HG03439 (cell line): ENCODE data around the gene ATP6V1D.
"Not testable (repeated sequence)": the region's sequence is repeated elsewhere in the genome, so short reads cannot be mapped to it uniquely, and the experiment has no call there.

Source experiments
- ATAC-seq: cut with Tn5 transposase; IDR thresholded peaks from one replicate; pipeline ENCODE4 v1.9.1; 2021; ENCODE audit warnings: mild to moderate bottlenecking, moderate library complexity; ENCODE audit not compliant: unreplicated experiment

Gene ATP6V1D

DNA sequence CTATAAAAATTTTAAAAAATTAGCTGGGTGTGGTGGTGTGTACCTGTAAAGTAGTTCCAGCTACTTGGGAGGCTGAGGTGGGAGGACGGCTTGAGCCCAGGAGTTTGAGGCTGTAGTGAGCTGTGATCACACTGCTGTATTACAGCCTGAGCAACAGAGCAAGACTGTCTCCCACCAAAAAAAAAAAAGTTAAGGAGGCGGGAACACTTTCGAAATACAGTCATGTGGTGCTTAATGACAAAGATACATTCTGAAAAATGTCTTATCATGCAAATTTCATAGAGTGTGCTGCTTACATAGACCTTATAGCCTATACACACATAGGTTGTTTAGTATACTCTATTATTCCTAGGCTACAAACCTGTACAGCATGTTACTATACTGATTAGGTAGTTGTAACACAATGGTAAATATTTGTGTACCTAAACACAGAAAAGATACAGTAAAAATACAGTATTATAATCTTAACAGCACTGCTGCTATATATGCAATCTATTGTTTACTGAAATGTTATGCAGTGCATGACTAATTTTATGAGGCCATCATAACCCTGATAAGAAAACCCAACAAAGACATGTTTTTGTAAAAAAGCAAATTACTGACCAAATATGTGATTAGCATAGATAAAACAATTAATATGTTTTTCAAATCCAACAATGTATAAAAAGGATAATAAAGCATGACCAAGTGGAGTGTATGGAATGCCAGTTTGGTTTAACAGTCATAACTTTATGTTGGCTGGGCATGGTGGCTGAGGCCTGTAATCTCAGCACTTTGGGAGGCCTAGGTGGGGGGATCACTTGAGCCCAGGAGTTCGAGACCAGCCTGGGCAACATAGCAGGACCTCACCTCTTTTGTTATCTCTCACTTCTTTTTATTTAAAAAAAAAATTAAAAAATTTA, 11.9 kb upstream of the ATP6V1D start:
- no peak for ATAC-seq

DNA sequence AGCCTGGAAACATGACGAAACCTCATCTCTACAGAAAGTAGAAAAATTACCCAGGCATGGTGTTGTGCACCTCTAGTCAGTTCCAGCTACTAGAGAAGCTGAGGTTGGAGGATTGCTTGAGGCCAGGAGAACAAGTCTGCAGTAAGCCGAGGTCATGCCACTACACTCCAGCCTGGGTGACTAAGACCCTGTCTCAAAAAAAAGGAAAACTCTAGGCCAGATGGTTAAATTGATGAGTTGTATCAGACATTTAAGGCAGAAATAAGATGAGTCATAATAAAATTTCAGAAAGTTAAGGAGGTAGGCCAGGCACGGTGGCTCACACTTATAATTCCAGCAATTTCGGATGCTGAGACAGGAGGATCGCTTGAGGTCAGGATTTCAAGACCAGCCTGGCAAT, 11.2 kb upstream of the ATP6V1D start:
- ATAC-seq, result no peak

- no peak for ATAC-seq
Observed at GRCh38 chr14:67365476-67365875, 5.9 kb upstream of the ATP6V1D start.

DNA sequence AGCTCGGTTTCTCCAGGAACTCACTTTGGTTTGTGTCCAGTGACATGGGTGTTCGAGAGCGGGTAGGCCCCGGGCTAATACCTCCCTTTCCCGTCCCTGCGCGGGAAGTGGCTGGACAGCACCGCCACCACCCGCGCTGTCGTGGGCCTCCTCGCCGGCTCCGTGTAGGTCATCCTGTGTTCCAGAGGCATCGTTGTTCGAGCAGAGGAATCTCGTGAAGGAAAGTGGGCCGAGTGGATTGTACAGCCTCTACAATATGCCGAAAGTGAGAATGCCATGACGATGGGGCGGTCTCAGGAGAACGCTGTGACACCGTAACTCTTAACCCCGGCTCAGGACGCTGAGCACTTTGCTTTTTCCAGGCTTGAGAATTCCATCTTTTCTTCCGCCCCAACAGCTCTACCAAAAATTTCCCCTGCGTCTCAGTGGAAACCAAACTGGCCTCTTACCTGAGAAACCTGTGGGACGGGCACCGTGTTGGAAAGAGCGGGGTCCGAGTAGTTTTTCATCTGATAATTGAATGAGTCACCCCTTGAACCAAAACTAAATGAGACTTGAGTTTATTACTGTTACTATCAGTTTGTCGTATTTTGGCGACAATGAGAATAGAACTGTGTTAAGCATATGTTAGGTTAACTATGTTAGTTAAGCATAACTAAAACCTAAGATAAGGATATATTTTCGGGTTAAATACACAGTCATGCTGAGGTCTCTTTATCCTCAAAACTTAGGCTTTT, 1.0 kb upstream of the ATP6V1D start:
- ATAC-seq, result peak; percentile 26

- peak; percentile 0 for ATAC-seq
Observed at GRCh38 chr14:67358924-67359774, 455 bp downstream of the ATP6V1D start.

- no peak for ATAC-seq
Observed at GRCh38 chr14:67357969-67358354, 1.6 kb downstream of the ATP6V1D start.

DNA sequence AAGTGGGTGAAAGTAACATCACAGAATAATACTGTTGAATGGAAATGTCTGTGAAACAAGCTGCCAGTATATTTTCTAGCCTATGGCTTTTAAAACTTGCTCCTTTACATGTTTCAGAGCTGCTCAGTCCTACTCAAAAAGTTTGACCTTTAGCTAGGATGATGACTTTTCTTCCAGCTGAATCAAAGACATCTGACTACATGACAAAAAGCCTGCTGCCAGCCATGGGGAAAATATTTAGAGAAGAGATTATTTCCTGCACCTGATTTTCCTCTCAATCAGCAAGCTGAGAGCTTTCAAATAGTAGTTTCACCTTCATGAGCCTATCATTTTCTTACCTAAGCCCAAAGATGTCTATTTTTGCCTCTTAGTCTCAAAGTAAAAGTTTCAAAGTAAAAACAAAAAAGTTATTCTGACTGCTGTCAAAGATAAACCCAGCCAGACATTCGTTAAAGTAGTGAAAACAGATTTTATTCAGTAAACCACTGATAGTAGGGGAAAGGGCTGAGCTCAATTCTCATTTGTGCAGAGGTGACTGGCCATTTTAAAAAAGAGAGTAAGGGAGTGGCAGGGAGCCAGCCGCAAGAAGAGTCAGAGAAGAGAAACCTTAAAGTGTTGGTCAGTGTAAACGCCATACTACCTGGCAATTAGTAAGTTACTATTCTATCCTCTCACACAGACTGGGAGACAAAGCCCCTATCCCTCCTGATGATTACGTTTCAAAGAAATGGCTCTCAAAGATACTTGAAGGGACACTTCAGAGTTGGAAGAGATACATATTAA, 2.2 kb downstream of the ATP6V1D start:
- no peak for ATAC-seq

GRCh38 chr14:67352055-67352454, 7.5 kb downstream of the ATP6V1D start:
- no peak for ATAC-seq

GRCh38 chr14:67345583-67345982, 14.0 kb downstream of the ATP6V1D start:
- no peak for ATAC-seq

DNA sequence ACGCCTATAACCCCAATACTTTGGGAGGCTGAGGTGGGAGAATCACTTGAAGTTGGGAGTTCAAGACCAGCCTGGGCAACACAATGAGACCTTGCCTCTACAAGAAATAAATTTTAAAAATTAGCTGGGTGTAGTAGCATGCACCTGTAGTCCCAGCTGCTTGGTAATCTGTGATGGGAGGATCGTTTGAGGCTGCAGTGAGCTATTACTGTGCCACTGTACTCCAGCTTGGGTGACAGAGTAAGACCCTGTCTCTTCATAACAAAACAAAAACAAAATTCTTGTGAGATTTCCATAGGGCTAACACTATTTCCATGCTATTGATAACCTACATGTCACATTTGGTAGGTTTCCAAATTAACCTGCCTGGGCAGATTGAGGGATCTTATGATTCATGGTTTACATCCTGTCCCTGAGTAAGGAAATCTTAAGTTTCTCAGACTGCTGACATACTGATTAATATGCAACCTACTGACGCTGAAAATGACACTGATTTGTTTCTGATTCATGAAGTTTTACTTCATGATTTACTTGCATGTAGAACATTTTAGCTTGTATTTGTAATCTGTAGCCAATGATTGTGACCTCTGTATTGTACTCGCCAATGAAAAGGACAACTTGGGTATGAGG, 15.9 kb downstream of the ATP6V1D start:
- ATAC-seq, result no peak

- ATAC-seq, result not testable (repeated sequence)
Observed at GRCh38 chr14:67341231-67341630, 18.4 kb downstream of the ATP6V1D start.

- ATAC-seq, result no peak
Observed at GRCh38 chr14:67335781-67336180, 23.8 kb downstream of the ATP6V1D start.

GRCh38 chr14:67332468-67332867, 27.1 kb downstream of the ATP6V1D start:
- ATAC-seq, result no peak

- no peak for ATAC-seq
Observed at GRCh38 chr14:67331368-67332125, 28.1 kb downstream of the ATP6V1D start.

- not testable (repeated sequence) for ATAC-seq
Observed at GRCh38 chr14:67329666-67330065, 29.9 kb downstream of the ATP6V1D start.

DNA sequence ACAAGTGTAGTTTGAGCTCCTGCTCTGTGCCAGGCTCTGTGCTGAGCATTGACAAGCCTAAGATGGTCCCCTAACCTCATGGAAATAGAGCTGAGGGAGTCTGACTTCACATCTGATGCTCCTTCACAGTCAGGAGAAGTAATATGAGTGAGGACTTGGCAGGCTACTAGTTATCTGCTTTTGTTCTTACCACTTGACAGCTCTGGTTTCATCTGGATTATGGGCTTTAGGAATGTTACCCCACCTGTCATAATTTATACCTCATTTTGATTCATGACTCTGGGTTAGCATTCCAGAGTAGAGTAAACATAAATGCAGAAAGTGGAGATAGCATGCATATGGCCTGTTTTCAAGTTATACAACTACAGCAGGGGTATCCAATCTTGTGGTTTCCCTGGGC, 40.5 kb downstream of the ATP6V1D start:
- ATAC-seq, result no peak

- no peak for ATAC-seq
Observed at GRCh38 chr14:67317822-67318221, 41.8 kb downstream of the ATP6V1D start.

DNA sequence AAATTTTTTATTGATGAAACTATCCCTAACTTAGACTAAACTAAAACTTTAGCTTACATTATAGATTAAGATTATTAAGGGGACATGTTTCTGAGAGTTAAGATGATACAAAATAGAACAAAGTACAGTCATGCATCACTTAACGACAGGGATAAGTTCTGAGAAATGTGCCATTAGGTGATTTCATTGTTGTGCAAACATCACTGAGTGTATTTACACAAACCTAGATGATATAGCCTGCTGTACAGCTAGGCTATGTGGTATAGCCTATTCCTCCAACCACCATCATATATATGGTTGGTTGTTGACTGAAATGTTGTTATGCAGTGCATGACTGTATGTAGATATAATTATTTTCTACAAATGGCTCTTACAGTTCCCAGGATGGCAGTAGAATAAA, 46.5 kb downstream of the ATP6V1D start:
- no peak for ATAC-seq

DNA sequence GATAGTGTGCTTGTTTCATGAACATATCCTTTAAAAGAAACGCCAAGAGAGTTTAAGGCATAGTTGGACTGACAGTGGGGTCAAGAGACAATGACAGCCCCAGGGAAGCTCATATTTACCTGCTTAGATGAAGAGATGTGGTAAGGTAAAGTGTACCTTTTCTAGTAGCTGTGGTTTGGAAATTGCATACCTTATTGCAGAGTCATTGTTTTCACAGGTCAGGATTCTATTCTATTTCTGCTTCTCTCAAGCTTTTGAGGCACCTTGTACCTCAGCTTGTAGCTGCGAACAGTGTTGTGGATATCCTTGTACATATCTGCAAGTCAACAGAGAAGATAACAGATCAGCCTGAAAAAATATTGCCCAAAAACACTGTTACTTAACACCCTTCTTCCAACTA, 47.7 kb downstream of the ATP6V1D start:
- ATAC-seq, result no peak
